ENCODE data around the gene MACROD2.

Gene MACROD2

DNA sequence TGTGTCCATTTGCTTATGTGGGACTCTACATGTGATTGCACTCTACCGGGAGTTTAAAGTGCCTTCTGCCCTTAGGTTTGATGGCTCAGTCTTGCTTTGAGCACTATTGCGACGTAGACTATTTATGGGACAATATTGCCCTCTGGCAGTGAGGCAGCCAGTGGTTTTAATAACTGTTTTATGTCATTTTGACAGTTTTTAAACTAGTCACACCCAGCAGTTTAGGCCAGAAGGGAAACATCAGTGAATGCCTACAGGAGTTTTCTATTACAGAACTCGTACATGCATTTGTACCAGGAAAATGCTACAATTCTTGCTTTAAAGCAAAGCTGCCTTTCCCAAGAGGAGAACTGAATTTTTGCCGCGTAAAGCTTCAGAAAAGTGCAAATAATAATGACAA, 1764.3 kb downstream of the MACROD2 start:
- DNase-seq (ENCODE audit: extremely low read depth, low read depth) = peak; percentile 32

DNA sequence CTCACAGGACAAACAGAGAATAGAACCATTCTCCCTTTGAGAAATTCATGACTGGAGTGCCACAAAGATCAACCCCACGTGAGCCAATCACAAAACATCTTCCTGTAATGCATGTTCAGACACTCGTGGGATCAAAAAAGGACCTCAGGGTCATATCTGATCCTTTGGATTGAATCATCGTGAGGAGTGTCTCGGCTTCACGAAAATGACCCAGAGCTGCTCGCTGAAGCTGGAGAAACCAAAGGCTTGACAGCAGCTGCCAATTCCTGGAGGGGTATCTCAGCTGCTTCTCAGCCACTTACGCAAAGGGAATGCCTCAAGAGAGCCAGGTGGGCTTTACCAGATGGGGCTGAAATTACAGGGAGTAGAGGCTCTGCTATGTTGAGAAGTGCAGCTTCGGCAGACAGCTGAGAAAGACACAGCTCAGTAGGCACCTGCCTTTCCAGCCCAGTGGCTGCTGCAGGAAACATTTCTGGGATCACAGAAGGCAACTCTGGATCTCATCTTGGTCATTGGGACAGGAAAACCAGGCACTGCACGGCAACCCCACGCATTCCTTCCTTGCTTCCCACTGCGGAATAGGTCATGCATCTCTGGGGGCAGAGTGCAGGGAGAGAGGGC, 1764.8 kb downstream of the MACROD2 start:
- H3K4me3 ChIP-seq (replicated peaks; ENCODE audit: low read depth, low read length) = no peak overlapping the region

More for the DNA sequence above, 1764.3 kb downstream of the MACROD2 start:
- no peak overlapping the region for H3K4me3 ChIP-seq (replicated peaks; ENCODE audit: low read depth, low read length)
- TF ChIP-seq, protein P1, sequence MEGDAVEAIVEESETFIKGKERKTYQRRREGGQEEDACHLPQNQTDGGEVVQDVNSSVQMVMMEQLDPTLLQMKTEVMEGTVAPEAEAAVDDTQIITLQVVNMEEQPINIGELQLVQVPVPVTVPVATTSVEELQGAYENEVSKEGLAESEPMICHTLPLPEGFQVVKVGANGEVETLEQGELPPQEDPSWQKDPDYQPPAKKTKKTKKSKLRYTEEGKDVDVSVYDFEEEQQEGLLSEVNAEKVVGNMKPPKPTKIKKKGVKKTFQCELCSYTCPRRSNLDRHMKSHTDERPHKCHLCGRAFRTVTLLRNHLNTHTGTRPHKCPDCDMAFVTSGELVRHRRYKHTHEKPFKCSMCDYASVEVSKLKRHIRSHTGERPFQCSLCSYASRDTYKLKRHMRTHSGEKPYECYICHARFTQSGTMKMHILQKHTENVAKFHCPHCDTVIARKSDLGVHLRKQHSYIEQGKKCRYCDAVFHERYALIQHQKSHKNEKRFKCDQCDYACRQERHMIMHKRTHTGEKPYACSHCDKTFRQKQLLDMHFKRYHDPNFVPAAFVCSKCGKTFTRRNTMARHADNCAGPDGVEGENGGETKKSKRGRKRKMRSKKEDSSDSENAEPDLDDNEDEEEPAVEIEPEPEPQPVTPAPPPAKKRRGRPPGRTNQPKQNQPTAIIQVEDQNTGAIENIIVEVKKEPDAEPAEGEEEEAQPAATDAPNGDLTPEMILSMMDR (IDR thresholded peaks at IDR 0.05; ENCODE audit: low read depth, low read length, missing control alignments) = no peak

DNA sequence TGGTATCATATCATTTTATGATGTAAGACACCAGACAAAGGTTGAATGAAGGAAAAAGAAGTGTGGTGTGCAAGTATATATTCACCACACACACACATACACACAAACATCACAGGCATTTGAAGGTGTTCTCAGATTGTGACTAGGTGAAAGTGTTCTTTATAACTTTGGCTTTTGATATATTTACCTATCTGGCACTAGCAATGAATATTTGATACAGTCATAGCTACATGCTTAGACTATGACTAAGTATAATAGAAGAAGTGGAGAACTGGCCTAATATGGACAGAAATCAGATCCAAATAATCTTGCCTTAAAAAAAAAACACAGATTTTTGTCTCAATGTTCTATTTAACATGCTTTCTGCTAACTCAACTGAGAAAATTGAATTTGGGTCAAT, 1768.0 kb downstream of the MACROD2 start:
- TF ChIP-seq, protein P1 (IDR thresholded peaks at IDR 0.05; ENCODE audit: low read depth, low read length, missing control alignments) = no peak
- no peak for DNase-seq (ENCODE audit: extremely low read depth, low read depth)
- H3K4me3 ChIP-seq (replicated peaks; ENCODE audit: low read depth, low read length) = no peak overlapping the region

More for the DNA sequence above, 1764.8 kb downstream of the MACROD2 start:
- DNase-seq (ENCODE audit: extremely low read depth, low read depth) = no peak
- TF ChIP-seq, protein P1 (IDR thresholded peaks at IDR 0.05; ENCODE audit: low read depth, low read length, missing control alignments) = no peak

DNA sequence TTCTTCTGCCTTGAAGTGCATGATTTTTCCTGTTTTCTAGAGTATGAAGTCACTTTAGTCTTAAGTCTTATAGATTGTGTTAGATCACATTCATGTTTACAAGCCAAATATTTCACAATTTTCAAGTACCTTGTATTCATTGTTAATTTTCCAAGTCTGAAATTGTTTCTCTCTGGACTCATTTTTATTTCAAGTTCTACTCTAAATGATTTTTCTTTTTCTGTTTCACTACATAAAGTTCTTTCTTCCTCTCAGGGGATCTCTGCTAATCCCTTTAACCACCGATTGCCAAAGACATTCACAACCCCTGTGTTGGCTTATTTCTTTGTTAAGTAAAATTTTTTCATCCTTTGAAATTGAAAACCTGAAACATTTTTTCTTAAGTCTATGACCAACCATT, 1772.3 kb downstream of the MACROD2 start:
- H3K4me3 ChIP-seq (replicated peaks; ENCODE audit: low read depth, low read length) = no peak overlapping the region
- TF ChIP-seq, protein P1 (IDR thresholded peaks at IDR 0.05; ENCODE audit: low read depth, low read length, missing control alignments) = no peak
- no peak for DNase-seq (ENCODE audit: extremely low read depth, low read depth)

DNA sequence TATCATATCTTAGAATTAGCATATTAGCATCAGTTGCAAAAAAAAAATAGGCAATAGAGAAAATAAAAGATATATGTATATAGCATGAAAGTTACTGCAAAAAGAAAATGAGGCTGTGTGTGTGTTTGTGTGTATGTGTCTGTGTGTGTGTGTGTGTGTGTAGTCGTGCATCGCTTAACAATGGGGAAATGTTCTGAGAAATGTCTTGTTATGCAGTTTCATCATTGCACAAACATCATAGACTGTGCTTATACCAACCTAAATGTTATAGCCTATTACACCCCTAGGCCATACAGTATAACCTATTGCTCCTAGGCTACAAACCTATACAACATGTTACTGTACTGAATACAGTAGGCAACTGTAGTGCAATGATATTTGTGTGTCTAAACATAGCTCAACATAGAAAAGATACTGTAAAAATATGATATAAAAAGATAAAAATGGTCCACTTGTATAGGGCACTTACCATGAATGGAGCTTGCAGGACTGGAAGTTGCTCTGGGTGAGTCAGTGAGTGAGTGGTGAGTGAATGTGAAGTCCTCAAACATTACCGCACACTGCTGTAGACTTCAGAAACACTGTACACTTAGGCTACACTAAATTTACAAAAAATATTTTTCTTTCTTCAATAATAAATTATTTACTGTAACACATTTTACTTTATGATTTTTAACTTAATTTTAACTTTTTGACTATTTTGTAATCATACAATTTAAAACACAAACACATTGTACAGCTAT, 1772.9 kb downstream of the MACROD2 start:
- TF ChIP-seq, protein P1 (IDR thresholded peaks at IDR 0.05; ENCODE audit: low read depth, low read length, missing control alignments) = no peak
- no peak overlapping the region for H3K4me3 ChIP-seq (replicated peaks; ENCODE audit: low read depth, low read length)
- no peak for DNase-seq (ENCODE audit: extremely low read depth, low read depth)

DNA sequence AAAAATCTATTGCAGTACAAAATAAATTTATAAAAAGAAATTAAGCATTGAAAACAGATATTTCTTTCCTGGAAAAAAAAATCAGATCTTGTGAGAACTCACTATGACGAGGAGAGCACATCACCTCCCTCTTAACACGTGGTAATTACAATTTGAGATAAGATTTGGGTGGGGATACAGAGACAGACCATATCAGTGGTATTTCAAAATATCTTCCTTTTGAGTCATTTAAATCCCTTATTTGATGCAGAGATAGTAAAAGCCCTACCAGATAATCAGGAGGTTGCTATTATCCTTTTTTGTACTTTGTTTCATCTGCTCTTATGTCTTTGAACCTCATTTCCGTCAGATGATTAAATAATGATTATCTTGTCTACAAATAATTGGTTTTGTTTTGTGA, 1777.5 kb downstream of the MACROD2 start:
- TF ChIP-seq, protein P1 (IDR thresholded peaks at IDR 0.05; ENCODE audit: low read depth, low read length, missing control alignments) = no peak

More for the DNA sequence above, 1777.5 kb downstream of the MACROD2 start:
- H3K4me3 ChIP-seq (replicated peaks; ENCODE audit: low read depth, low read length) = no peak overlapping the region
- no peak for DNase-seq (ENCODE audit: extremely low read depth, low read depth)

Data from HFF-Myc (cell line).